ENCODE data around the gene CLDN2.

CLDN2 gene

GRCh38 chrX:106976416-106976815 is 56.2 kb downstream of the CLDN2 start:
- no peaks in the 10 kb centered on the region for H3K9me3 ChIP-seq
- no peaks in the 10 kb centered on the region for H3K4me1 ChIP-seq (ENCODE audit: control insufficient read depth in 1 of 2, insufficient read depth in 1 of 2, low read depth in 1 of 2, low read length in 1 of 2)
- no peak overlapping the region for H3K27ac ChIP-seq
- H3K27me3 ChIP-seq: no peaks in the 10 kb centered on the region
- TF ChIP-seq, protein P1, sequence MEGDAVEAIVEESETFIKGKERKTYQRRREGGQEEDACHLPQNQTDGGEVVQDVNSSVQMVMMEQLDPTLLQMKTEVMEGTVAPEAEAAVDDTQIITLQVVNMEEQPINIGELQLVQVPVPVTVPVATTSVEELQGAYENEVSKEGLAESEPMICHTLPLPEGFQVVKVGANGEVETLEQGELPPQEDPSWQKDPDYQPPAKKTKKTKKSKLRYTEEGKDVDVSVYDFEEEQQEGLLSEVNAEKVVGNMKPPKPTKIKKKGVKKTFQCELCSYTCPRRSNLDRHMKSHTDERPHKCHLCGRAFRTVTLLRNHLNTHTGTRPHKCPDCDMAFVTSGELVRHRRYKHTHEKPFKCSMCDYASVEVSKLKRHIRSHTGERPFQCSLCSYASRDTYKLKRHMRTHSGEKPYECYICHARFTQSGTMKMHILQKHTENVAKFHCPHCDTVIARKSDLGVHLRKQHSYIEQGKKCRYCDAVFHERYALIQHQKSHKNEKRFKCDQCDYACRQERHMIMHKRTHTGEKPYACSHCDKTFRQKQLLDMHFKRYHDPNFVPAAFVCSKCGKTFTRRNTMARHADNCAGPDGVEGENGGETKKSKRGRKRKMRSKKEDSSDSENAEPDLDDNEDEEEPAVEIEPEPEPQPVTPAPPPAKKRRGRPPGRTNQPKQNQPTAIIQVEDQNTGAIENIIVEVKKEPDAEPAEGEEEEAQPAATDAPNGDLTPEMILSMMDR (IDR thresholded peaks at IDR 0.05): no peak
- no peaks in the 10 kb centered on the region for H3K36me3 ChIP-seq
- H3K4me3 ChIP-seq (ENCODE audit: low read depth in 1 of 2, low read length in 1 of 2): no peak overlapping the region

Data from neutrophil (primary cell).